ENCODE data around the gene TTC23L.
"Not testable (repeated sequence)": the region's sequence is repeated elsewhere in the genome, so short reads cannot be mapped to it uniquely, and the experiment has no call there.

The TTC23L gene

DNA sequence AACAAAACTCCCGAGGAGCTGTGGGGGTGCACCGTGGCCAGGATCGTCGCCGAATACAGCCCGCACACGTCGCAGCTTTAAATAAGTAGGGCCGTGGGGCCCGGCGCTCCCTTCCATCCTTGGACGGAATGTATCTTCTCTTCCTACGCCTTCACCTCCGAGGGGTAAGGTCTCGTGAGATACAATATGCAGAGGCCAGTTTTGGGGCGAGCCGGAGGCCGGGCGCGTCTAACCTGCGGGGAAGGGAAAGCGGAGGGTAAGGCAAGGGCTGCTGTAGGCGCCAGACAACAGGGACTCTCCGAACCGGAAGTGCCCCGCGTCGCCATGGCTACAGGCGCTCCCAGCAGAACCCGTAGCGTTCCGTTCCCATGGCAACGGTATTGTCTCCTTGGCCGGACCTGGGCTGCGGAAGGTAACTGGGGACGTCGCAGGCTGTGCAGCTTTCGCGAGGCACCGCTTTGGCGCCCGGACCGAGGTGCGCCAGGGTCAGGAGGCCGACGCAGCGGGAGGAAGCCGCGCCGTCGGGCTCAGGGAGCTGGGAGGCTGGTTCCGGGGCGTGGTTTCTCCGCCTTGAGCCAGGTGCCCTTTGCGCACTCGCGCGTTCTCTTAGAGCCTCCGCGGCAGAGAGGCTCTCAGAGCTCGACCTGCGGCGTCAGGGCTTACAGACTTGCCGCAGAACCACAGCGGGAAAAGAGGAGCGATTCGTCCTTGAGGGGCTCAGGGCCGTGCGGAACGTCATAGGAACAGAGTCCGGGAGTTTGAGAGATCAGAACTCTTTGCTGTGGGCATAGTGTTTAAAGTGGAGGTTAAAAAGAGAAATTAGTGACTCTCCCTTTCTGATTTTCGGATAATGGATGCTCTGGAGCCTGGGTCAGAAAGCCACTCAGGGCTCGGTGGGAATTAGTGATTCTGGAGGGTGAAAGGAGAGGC is at the start of gene TTC23L:
Gene TTC23L (plus strand): TSS at position 380 of the 930 bp plus-strand sequence. CDS start 1,508 bp downstream, outside the sequence.
- peak; percentile 79 to 86 for DNase-seq (ENCODE audit: low read depth in 2 of 2)

DNA sequence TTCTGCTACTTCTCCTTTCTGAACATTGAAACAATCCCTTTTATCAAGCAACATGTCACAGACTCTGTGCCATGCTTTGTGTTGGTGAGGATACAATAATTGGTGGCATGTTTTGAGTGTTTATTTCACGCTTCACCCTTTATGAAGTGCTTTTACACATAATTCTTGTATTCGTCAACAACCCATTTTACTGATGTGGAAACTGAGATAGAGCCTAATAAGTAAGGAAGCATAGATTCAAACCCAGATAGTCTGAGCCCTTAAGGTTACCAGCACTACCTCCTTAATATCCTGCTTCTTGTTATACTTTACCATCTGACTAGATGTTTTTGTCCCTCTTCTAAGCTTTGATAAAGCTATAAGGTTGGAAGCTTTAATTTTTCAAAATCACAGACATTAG is 49.3 kb upstream of the TTC23L start:
- DNase-seq (ENCODE audit: low read depth in 2 of 2) = no peak

- DNase-seq (ENCODE audit: low read depth in 2 of 2) = no peak
These were observed 48.9 kb upstream of the TTC23L start for GRCh38 chr5:34790069-34790468.

GRCh38 chr5:34791761-34792244 is 47.2 kb upstream of the TTC23L start:
- DNase-seq (ENCODE audit: low read depth in 2 of 2) = no peak

DNA sequence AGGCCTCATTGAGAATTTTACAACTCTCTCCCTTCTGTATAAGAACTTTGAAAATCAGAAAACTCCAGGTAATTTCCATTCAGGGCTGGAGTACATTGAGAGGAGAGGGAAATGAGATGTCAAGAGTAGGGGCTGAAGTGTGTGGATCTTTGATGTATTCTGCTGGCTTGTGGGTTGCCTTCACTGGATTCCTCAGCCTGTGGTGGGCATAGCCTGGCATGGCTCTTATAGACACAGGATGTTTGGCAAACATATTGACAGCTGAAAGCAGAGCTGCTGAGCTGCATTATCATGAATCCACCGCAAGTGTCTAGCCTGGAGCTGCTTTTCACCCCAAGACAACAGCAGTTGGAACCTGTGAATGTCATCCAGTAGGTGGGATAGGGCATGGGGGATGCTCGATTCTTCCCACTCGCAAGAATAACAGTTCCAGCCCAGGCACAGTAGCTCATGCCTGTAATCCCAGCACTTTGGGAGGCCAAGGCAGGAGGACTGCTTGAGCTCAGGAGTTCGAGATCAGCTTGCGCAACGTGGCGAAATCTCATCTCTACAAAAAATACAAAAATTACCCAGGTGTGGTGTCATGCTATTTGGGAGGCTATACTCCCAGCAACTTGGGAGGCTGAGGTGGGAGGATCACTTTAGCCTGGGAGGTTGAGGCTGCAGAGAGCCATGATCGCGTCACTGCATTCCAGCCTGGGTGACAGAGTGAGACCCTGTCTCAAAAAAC is 36.0 kb upstream of the TTC23L start:
- DNase-seq (ENCODE audit: low read depth in 2 of 2) = no peak

DNA sequence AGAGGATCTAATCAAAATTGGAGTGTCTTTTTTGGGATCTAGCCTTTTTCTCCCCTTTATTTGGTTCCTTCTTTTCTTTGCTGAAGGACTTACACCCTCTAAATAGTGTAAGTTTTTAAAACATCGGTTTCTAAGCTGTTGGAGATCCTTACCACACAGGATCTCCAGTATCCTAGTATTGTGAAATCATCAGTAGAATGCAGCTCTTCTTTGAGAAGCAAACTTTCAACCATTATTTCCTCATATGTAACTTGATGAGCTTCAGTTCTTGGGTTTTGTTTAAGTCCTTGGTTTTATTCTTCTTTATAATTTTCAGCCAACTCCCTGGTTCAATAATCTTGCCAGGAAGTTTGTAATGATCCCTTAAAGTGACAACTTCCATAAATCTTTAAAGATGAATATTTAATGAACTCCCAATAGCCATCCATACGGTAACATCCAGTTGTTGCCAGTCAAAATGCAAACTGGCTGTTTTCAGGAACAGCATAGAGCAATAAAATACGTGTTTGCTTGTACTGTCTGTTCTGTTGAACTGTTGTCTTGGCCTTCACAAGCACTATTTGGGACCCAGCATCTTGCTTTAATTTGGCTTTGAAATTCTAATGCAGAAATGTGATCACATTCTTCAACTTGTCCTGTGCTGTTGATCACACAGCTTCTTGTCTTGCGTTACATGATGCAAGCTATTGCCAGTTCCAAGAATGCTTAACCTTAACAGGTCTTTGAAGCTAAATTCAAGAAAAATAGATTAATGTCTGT is 34.8 kb upstream of the TTC23L start:
- no peak for DNase-seq (ENCODE audit: low read depth in 2 of 2)

GRCh38 chr5:34804913-34805312 is 34.1 kb upstream of the TTC23L start:
- DNase-seq (ENCODE audit: low read depth in 2 of 2) = no peak

DNA sequence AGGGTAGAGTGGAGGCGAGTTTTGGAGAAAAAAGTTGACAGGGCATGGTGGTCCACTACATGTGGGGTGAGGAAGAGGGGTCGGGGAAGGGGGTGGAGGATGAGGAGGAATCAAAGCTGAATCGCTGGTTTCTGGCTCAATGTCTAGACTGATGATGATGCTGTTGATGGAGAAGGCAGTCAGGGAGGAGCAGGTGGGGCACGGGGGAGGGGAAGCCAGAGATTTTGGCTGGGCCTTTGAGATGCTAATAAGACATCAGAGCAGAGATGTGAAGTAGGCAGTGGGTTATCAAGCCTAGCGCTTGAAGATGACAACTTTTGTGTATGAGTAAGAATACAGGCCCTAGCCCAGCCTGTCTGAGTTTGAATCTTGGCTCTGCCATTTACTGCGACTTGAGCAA is 32.4 kb upstream of the TTC23L start:
- no peak for DNase-seq (ENCODE audit: low read depth in 2 of 2)

DNA sequence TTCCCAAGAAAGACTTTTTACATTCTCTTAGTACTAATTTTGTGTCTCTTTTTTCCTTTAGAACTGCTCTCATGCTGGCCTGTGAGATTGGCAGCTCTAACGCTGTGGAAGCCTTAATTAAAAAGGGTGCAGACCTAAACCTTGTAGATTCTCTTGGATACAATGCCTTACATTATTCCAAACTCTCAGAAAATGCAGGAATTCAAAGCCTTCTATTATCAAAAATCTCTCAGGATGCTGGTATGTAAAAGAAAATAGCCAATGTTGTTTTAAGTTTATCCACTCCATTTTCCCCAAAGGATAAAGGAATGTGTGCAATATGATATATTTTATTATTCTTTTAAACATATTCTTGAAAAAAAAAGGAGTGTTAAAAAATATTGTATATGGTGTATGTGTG is 27.3 kb upstream of the TTC23L start:
- DNase-seq (ENCODE audit: low read depth in 2 of 2) = no peak

DNA sequence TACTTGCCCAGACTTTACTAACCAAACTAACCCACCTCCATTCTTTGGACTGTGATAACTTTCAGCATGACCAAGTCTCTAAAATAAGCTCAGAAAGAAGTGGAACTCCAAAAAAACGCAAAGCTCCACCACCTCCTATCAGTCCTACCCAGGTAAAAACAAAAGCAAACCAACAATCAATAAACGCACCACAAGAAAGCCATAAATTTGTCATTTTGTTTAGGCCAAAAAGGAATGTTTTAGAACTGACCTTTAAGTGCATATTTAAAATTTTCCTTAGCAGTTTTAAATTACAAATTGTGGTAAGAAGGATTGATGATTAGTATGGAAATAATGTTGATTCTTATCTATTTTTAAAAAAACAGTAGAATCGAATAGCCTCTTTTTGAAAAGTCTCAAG is 25.5 kb upstream of the TTC23L start:
- DNase-seq (ENCODE audit: low read depth in 2 of 2) = no peak

GRCh38 chr5:34817558-34818351 is 21.2 kb upstream of the TTC23L start:
- DNase-seq (ENCODE audit: low read depth in 2 of 2) = no peak

DNA sequence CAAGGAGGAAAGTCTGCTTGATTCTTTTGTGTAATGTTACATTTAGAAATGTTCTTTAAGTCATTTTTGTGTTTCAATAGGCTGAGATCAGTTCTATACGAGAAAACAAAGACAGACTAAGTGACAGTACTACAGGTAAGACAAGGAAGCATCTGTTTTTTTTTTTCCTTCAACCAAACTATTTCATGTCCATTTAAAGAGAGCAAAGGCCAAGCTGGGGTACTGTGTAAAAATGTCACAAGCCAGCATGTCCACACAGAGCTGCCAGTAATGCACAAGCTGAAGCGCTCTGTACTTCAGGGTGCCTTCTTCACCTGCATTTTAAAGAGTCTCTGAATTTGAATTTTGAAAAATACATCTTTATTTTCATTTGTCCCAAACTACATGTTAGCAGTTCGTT is 20.2 kb upstream of the TTC23L start:
- DNase-seq (ENCODE audit: low read depth in 2 of 2) = no peak

DNA sequence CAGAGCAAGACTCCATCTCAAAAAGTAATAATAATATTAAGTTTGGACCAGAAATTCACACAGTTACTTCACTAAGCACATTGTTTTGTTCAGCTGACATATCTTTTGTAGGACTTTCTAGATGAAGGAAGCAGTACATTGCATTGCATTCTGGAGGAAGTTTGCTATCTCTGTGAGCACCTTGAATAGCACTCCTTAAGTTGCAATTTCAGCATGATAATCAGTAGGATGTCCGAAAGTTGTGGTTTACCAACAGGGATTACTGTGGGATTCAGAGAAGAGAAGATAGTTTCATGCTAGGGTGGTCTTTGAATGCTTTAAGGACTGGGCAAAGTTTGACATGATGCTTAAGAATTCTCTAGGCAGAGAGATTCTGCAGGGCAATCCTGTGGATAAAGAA is 18.4 kb upstream of the TTC23L start:
- DNase-seq (ENCODE audit: low read depth in 2 of 2) = no peak

DNA sequence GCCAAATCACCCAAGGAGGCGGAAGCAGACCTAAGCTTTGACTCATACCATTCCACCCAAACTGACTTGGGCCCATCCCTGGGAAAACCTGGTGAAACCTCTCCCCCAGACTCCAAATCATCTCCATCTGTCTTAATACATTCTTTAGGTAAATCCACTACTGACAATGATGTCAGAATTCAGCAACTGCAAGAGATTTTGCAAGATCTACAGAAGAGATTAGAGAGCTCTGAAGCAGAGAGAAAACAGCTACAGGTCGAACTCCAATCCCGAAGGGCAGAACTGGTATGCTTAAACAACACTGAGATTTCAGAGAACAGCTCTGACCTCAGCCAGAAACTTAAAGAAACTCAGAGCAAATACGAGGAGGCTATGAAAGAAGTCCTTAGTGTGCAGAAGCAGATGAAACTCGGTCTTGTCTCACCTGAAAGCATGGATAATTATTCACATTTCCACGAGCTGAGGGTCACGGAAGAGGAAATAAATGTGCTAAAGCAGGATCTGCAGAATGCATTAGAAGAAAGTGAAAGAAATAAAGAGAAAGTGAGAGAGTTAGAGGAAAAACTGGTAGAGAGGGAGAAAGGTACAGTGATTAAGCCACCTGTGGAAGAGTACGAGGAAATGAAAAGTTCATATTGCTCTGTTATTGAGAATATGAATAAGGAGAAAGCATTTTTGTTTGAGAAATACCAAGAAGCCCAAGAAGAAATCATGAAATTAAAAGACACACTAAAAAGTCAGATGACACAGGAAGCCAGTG is 15.8 kb upstream of the TTC23L start:
- no peak for DNase-seq (ENCODE audit: low read depth in 2 of 2)

- DNase-seq (ENCODE audit: low read depth in 2 of 2) = no peak
These were observed 12.6 kb upstream of the TTC23L start for GRCh38 chr5:34826347-34826746.

DNA sequence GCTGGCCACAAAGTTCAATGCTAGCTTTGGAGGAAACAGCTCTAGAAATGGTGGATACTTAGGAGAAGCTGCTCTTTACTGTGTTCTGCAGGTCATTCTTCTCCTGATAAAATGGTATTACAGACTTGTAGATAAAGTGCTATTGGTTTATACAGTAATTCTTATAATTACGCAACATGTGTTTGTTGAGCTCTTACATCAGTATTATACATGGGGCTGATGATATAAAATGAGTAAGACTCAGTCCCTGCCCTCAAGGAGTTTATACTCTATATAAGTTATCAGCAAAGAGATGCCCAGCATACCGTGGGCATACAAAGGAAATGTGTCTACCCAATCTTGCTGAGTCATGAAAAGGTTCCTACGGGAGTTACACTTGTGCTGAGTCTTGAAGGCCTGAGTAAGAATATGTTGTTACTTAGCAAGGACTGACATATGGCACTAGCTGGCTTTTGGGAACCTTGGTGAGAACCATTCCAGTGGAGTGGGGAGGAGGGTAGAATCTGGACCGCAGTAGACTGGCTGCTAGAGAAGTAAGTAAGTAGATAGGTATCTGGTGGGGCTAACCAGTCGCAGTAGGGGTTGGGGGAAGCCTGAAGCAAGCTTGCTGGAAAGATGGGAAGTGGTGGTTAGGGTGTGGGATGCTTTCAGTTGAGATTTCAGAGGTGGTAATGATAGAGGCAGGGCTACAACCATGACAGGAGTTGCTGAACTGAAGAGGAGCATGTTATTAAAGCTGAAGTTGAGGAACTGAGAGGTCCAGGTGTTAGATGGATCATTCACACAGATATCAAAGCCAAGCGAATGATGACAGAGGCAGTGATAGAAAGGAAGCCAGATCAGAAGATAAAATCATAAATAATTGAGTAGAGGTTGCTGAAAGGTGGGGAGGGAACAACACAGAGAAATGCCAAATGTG is 11.1 kb upstream of the TTC23L start:
- no peak for DNase-seq (ENCODE audit: low read depth in 2 of 2)

DNA sequence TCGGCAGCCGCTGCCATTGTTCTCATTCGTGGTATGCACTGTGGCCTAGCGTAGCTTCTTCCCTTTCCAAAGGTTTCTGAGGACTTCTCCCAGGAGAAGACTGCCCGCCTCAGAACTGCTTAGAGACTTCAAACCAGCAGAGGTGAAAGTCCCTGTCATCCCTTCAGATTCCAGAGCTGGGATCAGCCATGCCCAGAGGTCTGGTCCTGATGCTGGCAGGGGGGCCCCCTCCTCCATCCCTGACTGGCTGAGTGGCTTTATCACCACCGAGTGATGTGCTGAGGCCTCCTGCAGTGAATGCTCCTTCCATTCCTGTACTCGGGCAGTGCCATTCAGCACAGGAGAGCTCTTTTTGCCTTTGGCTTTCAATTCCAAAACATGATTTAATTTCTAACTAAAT is 8.1 kb upstream of the TTC23L start:
- not testable (repeated sequence) for DNase-seq (ENCODE audit: low read depth in 2 of 2)

- no peak for DNase-seq (ENCODE audit: low read depth in 2 of 2)
These were observed 7.7 kb upstream of the TTC23L start for GRCh38 chr5:34831303-34831702.

GRCh38 chr5:34832568-34832967 is 6.4 kb upstream of the TTC23L start:
- no peak for DNase-seq (ENCODE audit: low read depth in 2 of 2)
